ENCODE data around the gene FUT7.
A peak's percentile ranks its signal among the peaks of the same experiment; 100 is the strongest.

Gene FUT7

GRCh38 chr9:137000177-137000930 lies 31.5 kb downstream of the FUT7 start:
- DNase-seq, result peak; percentile 73

- DNase-seq, result peak; percentile 33
Observed at GRCh38 chr9:136997830-136998234, 34.1 kb downstream of the FUT7 start.

GRCh38 chr9:136997371-136997770 lies 34.5 kb downstream of the FUT7 start:
- no peak for DNase-seq

- peak; percentile 34 for DNase-seq
Observed at GRCh38 chr9:136996361-136997292, 35.3 kb downstream of the FUT7 start, which contains the start of gene CLIC3. CLIC3 (minus strand) TSS chr9:136996568; CDS start chr9:136996543, 25 bp downstream.

- DNase-seq, result no peak
Observed at GRCh38 chr9:136995772-136996311, 36.0 kb downstream of the FUT7 start.

GRCh38 chr9:136995362-136995761 lies 36.5 kb downstream of the FUT7 start:
- DNase-seq, result no peak

- DNase-seq, result no peak
Observed at GRCh38 chr9:136994888-136995230, 37.0 kb downstream of the FUT7 start.

GRCh38 chr9:136994180-136994887 lies 37.6 kb downstream of the FUT7 start:
- DNase-seq, result no peak

GRCh38 chr9:136992819-136993369 lies 39.0 kb downstream of the FUT7 start:
- no peak for DNase-seq

GRCh38 chr9:136991993-136992818 lies 39.7 kb downstream of the FUT7 start, which contains the start of gene PAXX:
PAXX (plus strand) TSS chr9:136992422; CDS start chr9:136992444, 22 bp downstream.
- DNase-seq, result peak; percentile 97

GRCh38 chr9:136990242-136990911 lies 41.5 kb downstream of the FUT7 start:
- DNase-seq, result no peak

- DNase-seq, result no peak
Observed at GRCh38 chr9:136988872-136989271, 43.0 kb downstream of the FUT7 start.

- no peak for DNase-seq
Observed at GRCh38 chr9:136985853-136986252, 46.0 kb downstream of the FUT7 start.

- DNase-seq, result no peak
Observed at GRCh38 chr9:136985027-136985602, 46.8 kb downstream of the FUT7 start.

- no peak for DNase-seq
Observed at GRCh38 chr9:136984464-136985026, 47.3 kb downstream of the FUT7 start.

GRCh38 chr9:136983656-136984314 lies 48.1 kb downstream of the FUT7 start:
- no peak for DNase-seq

- DNase-seq, result no peak
Observed at GRCh38 chr9:136983167-136983566, 48.7 kb downstream of the FUT7 start.

- DNase-seq, result no peak
Observed at GRCh38 chr9:136982232-136983051, 49.4 kb downstream of the FUT7 start, which contains the start of gene LCNL1. LCNL1 (plus strand) TSS chr9:136982993; CDS start chr9:136983587, 594 bp downstream.
